ENCODE data around the gene NAIF1. TPM values are rescaled to one million over a fixed set of nuclear protein-coding genes. Genes with fewer than 3 reads are reported as not detected.
A peak's percentile ranks its signal among the peaks of the same experiment; 100 is the strongest.

The NAIF1 gene
- total RNA-seq, 4 donors from 2014 or later = 3.6 to 7.4 (median 6.9) TPM

- DNase-seq = peak in 1 of 2 donors; percentile 71
- peak overlapping the region; percentile 26 to 86 (median 78) for H3K4me3 ChIP-seq
- H3K36me3 ChIP-seq = peaks cover 0 to 33% of the 10 kb centered on the region in 2 donors
- no peak for ATAC-seq
- no peaks in the 10 kb centered on the region for H3K9me3 ChIP-seq
- H3K4me1 ChIP-seq = peaks cover 77 to 84% of the 10 kb centered on the region in 2 donors
- in situ Hi-C loops (cut with MboI; ENCODE audit: low sequenced_read_pairs in 4 of 4) (loop anchor here in 3 of 4 donors (10.0 to 25.0 kb wide), 2 partner anchors 140 to 147 kb away; no protein-coding TSS in a partner anchor), intact Hi-C loops (cut with DNase I; ENCODE audit: low total_unique reads) (loop anchor here (5.0 kb wide), 1 partner anchor 145 kb away; no protein-coding TSS in a partner anchor)
- peak overlapping the region; percentile 91 to 99 (median 98) for H3K27ac ChIP-seq
- no peaks in the 10 kb centered on the region for H3K27me3 ChIP-seq
- TF ChIP-seq POLR2A (IDR thresholded peaks at IDR 0.05) = no peak
- TF ChIP-seq, protein P1, sequence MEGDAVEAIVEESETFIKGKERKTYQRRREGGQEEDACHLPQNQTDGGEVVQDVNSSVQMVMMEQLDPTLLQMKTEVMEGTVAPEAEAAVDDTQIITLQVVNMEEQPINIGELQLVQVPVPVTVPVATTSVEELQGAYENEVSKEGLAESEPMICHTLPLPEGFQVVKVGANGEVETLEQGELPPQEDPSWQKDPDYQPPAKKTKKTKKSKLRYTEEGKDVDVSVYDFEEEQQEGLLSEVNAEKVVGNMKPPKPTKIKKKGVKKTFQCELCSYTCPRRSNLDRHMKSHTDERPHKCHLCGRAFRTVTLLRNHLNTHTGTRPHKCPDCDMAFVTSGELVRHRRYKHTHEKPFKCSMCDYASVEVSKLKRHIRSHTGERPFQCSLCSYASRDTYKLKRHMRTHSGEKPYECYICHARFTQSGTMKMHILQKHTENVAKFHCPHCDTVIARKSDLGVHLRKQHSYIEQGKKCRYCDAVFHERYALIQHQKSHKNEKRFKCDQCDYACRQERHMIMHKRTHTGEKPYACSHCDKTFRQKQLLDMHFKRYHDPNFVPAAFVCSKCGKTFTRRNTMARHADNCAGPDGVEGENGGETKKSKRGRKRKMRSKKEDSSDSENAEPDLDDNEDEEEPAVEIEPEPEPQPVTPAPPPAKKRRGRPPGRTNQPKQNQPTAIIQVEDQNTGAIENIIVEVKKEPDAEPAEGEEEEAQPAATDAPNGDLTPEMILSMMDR (IDR thresholded peaks at IDR 0.05 in 4 of 5, conservative IDR thresholded peaks at IDR 0.05 in 1 of 5) = no peak
Measured at GRCh38 chr9:128102196-128102595, 35.1 kb upstream of the NAIF1 start.

GRCh38 chr9:128101690-128102089, 34.6 kb upstream of the NAIF1 start:
- Histone ChIP-seq H3K9me3 (no peaks in the 10 kb centered on the region), H3K4me3 (peak overlapping the region; percentile 26 to 86 (median 78)), H3K27ac (peak overlapping the region; percentile 91 to 99 (median 98)), H3K4me1 (peaks cover 72 to 79% of the 10 kb centered on the region in 2 donors), H3K27me3 (no peaks in the 10 kb centered on the region), H3K36me3 (peaks cover 0 to 28% of the 10 kb centered on the region in 2 donors)
- intact Hi-C loops (cut with DNase I; ENCODE audit: low total_unique reads) (loop anchor here (5.0 kb wide), 1 partner anchor 144 kb away; no protein-coding TSS in a partner anchor), in situ Hi-C loops (cut with MboI; ENCODE audit: low sequenced_read_pairs in 4 of 4) (loop anchor here in 3 of 4 donors (10.0 to 25.0 kb wide), 2 partner anchors 139 to 147 kb away; no protein-coding TSS in a partner anchor)
- TF ChIP-seq, protein P1 (IDR thresholded peaks at IDR 0.05 in 4 of 5, conservative IDR thresholded peaks at IDR 0.05 in 1 of 5) = no peak
- TF ChIP-seq POLR2A (IDR thresholded peaks at IDR 0.05) = no peak
- DNase-seq (peak; percentile 81 to 87), ATAC-seq (peak; percentile 3 to 4)

DNA sequence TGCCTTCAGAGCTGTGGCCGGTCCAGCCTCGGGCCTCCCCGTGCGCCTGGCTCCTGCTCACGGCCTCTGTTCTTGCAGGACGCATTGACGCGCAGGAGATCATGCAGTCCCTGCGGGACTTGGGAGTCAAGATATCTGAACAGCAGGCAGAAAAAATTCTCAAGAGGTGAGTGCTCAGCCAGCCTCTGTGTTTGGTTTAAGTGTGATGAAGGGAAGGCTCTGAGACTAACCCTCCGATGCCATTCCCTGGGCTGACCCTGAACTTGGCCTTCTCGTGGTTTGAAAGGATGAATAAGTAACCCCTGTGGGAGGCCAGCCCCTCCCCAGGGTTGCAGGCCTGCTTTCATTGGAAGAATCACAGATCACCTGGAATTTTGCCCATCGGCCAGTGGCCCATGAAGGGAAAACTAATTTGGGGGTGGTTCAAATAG, 34.1 kb upstream of the NAIF1 start:
- in situ Hi-C loops (cut with MboI; ENCODE audit: low sequenced_read_pairs in 4 of 4) = loop anchor here in 3 of 4 donors (10.0 to 25.0 kb wide), 2 partner anchors 139 to 146 kb away; no protein-coding TSS in a partner anchor
- Histone ChIP-seq H3K27ac (peak overlapping the region; percentile 91 to 99 (median 98)), H3K4me1 (peaks cover 68 to 75% of the 10 kb centered on the region in 2 donors), H3K27me3 (no peaks in the 10 kb centered on the region), H3K36me3 (peaks cover 0 to 23% of the 10 kb centered on the region in 2 donors), H3K9me3 (no peaks in the 10 kb centered on the region), H3K4me3 (peak overlapping the region; percentile 70 to 86 (median 78))
- ATAC-seq (no peak), DNase-seq (peak in 1 of 2 donors; percentile 42)
- intact Hi-C loops (cut with DNase I; ENCODE audit: low total_unique reads) = loop anchor here (5.0 kb wide), 1 partner anchor 144 kb away; no protein-coding TSS in a partner anchor
- no peak for TF ChIP-seq POLR2A (IDR thresholded peaks at IDR 0.05)
- TF ChIP-seq, protein P1 (IDR thresholded peaks at IDR 0.05 in 4 of 5, conservative IDR thresholded peaks at IDR 0.05 in 1 of 5) = no peak

DNA sequence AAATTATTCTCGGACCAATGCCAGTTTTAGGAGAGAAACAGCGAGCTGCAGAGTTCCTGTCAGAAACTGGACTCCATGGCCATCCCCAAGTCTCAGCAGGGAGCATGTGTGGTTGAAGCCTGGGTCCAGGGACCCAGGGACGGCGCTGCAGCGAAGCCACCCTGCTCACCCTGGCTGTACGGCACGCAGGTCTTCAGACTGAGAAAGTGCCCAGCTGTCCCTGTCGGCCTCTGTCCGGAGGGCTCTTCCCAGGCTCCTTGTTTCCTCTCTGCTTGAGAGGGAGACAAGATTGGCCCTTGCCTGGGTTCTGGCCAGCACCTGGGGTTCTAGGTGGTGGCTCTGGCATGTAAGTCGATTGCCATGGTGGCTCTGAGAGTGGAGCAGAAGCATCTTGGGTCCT, 33.5 kb upstream of the NAIF1 start:
- DNase-seq (no peak), ATAC-seq (no peak)
- intact Hi-C loops (cut with DNase I; ENCODE audit: low total_unique reads) (loop anchor here (5.0 kb wide), 1 partner anchor 143 kb away; no protein-coding TSS in a partner anchor), in situ Hi-C loops (cut with MboI; ENCODE audit: low sequenced_read_pairs in 4 of 4) (loop anchor here in 3 of 4 donors (10.0 to 25.0 kb wide), 2 partner anchors 138 to 146 kb away; no protein-coding TSS in a partner anchor)
- Histone ChIP-seq H3K9me3 (no peaks in the 10 kb centered on the region), H3K27ac (peak overlapping the region; percentile 91 to 99 (median 98)), H3K4me1 (peaks cover 64 to 68% of the 10 kb centered on the region in 2 donors), H3K27me3 (no peaks in the 10 kb centered on the region), H3K36me3 (peaks cover 0 to 17% of the 10 kb centered on the region in 2 donors), H3K4me3 (peak overlapping the region; percentile 70 to 86 (median 78))
- TF ChIP-seq, protein P1 (IDR thresholded peaks at IDR 0.05 in 4 of 5, conservative IDR thresholded peaks at IDR 0.05 in 1 of 5) = no peak
- TF ChIP-seq POLR2A (IDR thresholded peaks at IDR 0.05) = no peak
